ENCODE results near the gene RAB8B. TPM values are rescaled to one million over a fixed set of nuclear protein-coding genes. Genes with fewer than 3 reads are reported as not detected.

The RAB8B gene
- total RNA-seq: 46.8 TPM
- long read RNA-seq, full-length matches to known transcripts: 5 of 9 reads
- long read RNA-seq, partial matches to known transcripts: 0 of 9 reads
- long read RNA-seq, other reads (novel, unspliced or antisense): 4 of 9 reads

GRCh38 chr15:63188926-63189871 lies at the start of gene RAB8B:
Gene RAB8B (plus strand): TSS chr15:63189606. CDS start chr15:63189625, 19 bp downstream.
- peak; percentile 100 for DNase-seq (ENCODE audit: low spot score)

GRCh38 chr15:63140936-63141335 lies 48.5 kb upstream of the RAB8B start:
- DNase-seq (ENCODE audit: low spot score): no peak

GRCh38 chr15:63145426-63145825 lies 44.0 kb upstream of the RAB8B start:
- no peak for DNase-seq (ENCODE audit: low spot score)

- no peak for DNase-seq (ENCODE audit: low spot score)
Measured at GRCh38 chr15:63146684-63147083, 42.7 kb upstream of the RAB8B start.

GRCh38 chr15:63151665-63152064 lies 37.7 kb upstream of the RAB8B start:
- DNase-seq (ENCODE audit: low spot score): no peak

- DNase-seq (ENCODE audit: low spot score): no peak
Measured at GRCh38 chr15:63155486-63155885, 33.9 kb upstream of the RAB8B start.

- no peak for DNase-seq (ENCODE audit: low spot score)
Measured at GRCh38 chr15:63156086-63156710, 33.2 kb upstream of the RAB8B start.

GRCh38 chr15:63156755-63157117 lies 32.7 kb upstream of the RAB8B start:
- DNase-seq (ENCODE audit: low spot score): no peak

GRCh38 chr15:63157118-63157843 lies 32.1 kb upstream of the RAB8B start, which contains the start of gene RPS27L:
Gene RPS27L (minus strand): TSS chr15:63157477. CDS start chr15:63157405, 72 bp downstream.
- DNase-seq (ENCODE audit: low spot score): peak; percentile 95

- DNase-seq (ENCODE audit: low spot score): no peak
Measured at GRCh38 chr15:63157891-63158431, 31.4 kb upstream of the RAB8B start.

GRCh38 chr15:63160638-63161037 lies 28.8 kb upstream of the RAB8B start:
- DNase-seq (ENCODE audit: low spot score): no peak

- no peak for DNase-seq (ENCODE audit: low spot score)
Measured at GRCh38 chr15:63163217-63163616, 26.2 kb upstream of the RAB8B start.

- no peak for DNase-seq (ENCODE audit: low spot score)
Measured at GRCh38 chr15:63165166-63165859, 24.1 kb upstream of the RAB8B start.

- DNase-seq (ENCODE audit: low spot score): no peak
Measured at GRCh38 chr15:63166219-63166618, 23.2 kb upstream of the RAB8B start.

GRCh38 chr15:63169788-63170187 lies 19.6 kb upstream of the RAB8B start:
- no peak for DNase-seq (ENCODE audit: low spot score)

- DNase-seq (ENCODE audit: low spot score): no peak
Measured at GRCh38 chr15:63172376-63172775, 17.0 kb upstream of the RAB8B start.

- no peak for DNase-seq (ENCODE audit: low spot score)
Measured at GRCh38 chr15:63172851-63173451, 16.5 kb upstream of the RAB8B start.

GRCh38 chr15:63176302-63176701 lies 13.1 kb upstream of the RAB8B start:
- no peak for DNase-seq (ENCODE audit: low spot score)

GRCh38 chr15:63178034-63178433 lies 11.4 kb upstream of the RAB8B start:
- no peak for DNase-seq (ENCODE audit: low spot score)

- no peak for DNase-seq (ENCODE audit: low spot score)
Measured at GRCh38 chr15:63180746-63181145, 8.7 kb upstream of the RAB8B start.
